ENCODE measurements around the gene RRN3.
"Not testable (repeated sequence)": the region's sequence is repeated elsewhere in the genome, so short reads cannot be mapped to it uniquely, and the experiment has no call there.

- TF ChIP-seq POLR2A (IDR thresholded peaks at IDR 0.05; ENCODE audit: low read depth); CTCF (IDR thresholded peaks at IDR 0.05): not testable (repeated sequence)
Measured at GRCh38 chr16:15080883-15081282, 13.2 kb downstream of the RRN3 start.

Measured in esophagus muscularis mucosa (tissue), 3 donors.